NCI-H1436 treated with DMSO at 0.1 percent for 48 hours (cell line): ENCODE data around the gene LPGAT1.
"Not testable (repeated sequence)": the region's sequence is repeated elsewhere in the genome, so short reads cannot be mapped to it uniquely, and the experiment has no call there.

Experiments
- DNase-seq: peaks from one replicate; lab custom pipeline; 2025; lab: John Stamatoyannopoulos, UW

LPGAT1 gene

GRCh38 chr1:211830328-211831142 lies at the start of gene LPGAT1:
Gene LPGAT1 (minus strand): TSS chr1:211830763. CDS start chr1:211829296, 1,467 bp downstream.
- no peak for DNase-seq

- no peak for DNase-seq
Measured at GRCh38 chr1:211879475-211879874, 48.9 kb upstream of the LPGAT1 start.

GRCh38 chr1:211876851-211877590 lies 46.5 kb upstream of the LPGAT1 start:
- no peak for DNase-seq

GRCh38 chr1:211875541-211875940 lies 45.0 kb upstream of the LPGAT1 start:
- no peak for DNase-seq

- no peak for DNase-seq
Measured at GRCh38 chr1:211874521-211875347, 44.2 kb upstream of the LPGAT1 start.

- not testable (repeated sequence) for DNase-seq
Measured at GRCh38 chr1:211873731-211874130, 43.2 kb upstream of the LPGAT1 start.

- no peak for DNase-seq
Measured at GRCh38 chr1:211870156-211870555, 39.6 kb upstream of the LPGAT1 start.

- DNase-seq = no peak
Measured at GRCh38 chr1:211865180-211865579, 34.6 kb upstream of the LPGAT1 start.

- no peak for DNase-seq
Measured at GRCh38 chr1:211859405-211859804, 28.8 kb upstream of the LPGAT1 start.

- no peak for DNase-seq
Measured at GRCh38 chr1:211851174-211851573, 20.6 kb upstream of the LPGAT1 start.

- DNase-seq = no peak
Measured at GRCh38 chr1:211843507-211844298, 13.1 kb upstream of the LPGAT1 start.

GRCh38 chr1:211843018-211843417 lies 12.5 kb upstream of the LPGAT1 start:
- no peak for DNase-seq

- DNase-seq = no peak
Measured at GRCh38 chr1:211842518-211842917, 12.0 kb upstream of the LPGAT1 start.

- DNase-seq = no peak
Measured at GRCh38 chr1:211839106-211839505, 8.5 kb upstream of the LPGAT1 start.

- no peak for DNase-seq
Measured at GRCh38 chr1:211833174-211833820, 2.7 kb upstream of the LPGAT1 start.

GRCh38 chr1:211832661-211833060 lies 2.1 kb upstream of the LPGAT1 start:
- DNase-seq = no peak

GRCh38 chr1:211831558-211832323 lies 1.2 kb upstream of the LPGAT1 start:
- DNase-seq = no peak

GRCh38 chr1:211830055-211830327 lies 572 bp downstream of the LPGAT1 start:
- no peak for DNase-seq

- no peak for DNase-seq
Measured at GRCh38 chr1:211829343-211830054, 1.1 kb downstream of the LPGAT1 start.
